ENCODE results near the gene KCTD17. TPM values are rescaled to one million over a fixed set of nuclear protein-coding genes. Genes with fewer than 3 reads are reported as not detected.

The KCTD17 gene
- total RNA-seq, 1 experiment from 2014 or later = 32.7 TPM

DNA sequence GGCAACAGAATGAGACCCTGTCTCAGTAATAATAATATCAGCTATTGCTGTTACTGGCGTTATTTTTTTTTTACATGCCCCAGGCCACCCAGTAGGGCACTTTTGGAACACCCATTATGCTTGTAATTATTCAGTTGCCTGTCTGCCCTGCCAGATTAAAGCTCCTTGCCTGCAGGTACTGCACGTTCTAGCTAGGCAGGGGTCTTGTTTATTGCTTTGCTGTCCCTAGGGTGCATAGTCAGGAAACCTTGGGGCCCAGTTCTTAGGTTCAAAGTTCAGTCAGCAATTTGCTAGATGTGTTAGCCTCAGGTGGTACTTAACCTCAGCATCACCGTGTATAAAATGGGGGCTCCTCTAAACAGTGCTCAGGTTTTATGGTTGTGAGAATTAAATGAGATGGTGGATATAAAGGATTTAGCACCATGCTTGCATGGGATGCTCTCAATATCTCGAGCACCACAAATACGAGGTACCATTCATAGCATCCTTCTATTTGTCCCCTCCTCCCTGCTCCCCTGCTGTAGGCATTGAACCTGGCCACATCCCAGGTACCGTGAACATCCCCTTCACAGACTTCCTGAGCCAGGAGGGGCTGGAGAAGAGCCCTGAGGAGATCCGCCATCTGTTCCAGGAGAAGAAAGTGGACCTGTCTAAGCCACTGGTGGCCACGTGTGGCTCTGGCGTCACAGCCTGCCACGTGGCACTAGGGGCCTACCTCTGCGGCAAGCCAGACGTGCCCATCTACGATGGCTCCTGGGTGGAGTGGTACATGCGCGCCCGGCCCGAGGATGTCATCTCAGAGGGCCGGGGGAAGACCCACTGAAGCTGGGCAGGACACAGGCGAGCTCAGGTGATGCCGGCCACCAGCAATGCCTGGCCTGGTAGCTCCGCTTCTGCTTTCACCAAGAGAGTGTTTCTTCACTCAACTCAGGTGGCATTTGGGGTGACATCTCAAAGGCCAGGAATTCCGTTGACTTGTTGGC is 22.6 kb upstream of the KCTD17 start:
- no peak for DNase-seq (ENCODE audit: low read depth, low spot score)
- intact Hi-C loops (cut with micrococcal nuclease; ENCODE audit: unreplicated experiment) (no loop called here), in situ Hi-C loops (cut with HindIII; ENCODE audit: low pct_unique_long_range_greater_than_20kb, low sequenced_read_pairs) (no loop called here)
- Histone ChIP-seq H3K36me3 (ENCODE audit: control insufficient read depth, insufficient read depth, low read length) (no peaks in the 10 kb centered on the region), H3K9me3 (ENCODE audit: control insufficient read depth, insufficient read depth, low read depth, low read length) (no peaks in the 10 kb centered on the region), H3K4me3 (ENCODE audit: low read depth in 2 of 2, low read length in 2 of 2) (no peak overlapping the region), H3K4me1 (ENCODE audit: control insufficient read depth, insufficient read depth, low read length) (peaks cover 4% of the 10 kb centered on the region; the same call in 1 of the 2 replicates), H3K27ac (ENCODE audit: low read length) (no peak overlapping the region), H3K27me3 (ENCODE audit: control insufficient read depth, insufficient read depth, low read length) (no peaks in the 10 kb centered on the region)
- no peak for ATAC-seq
- ChIA-PET POLR2A (no interaction called here), CTCF (interaction anchor here (0.6 to 0.9 kb wide), 2 partner anchors 22 to 137 kb away, joined by 4 to 9 read pairs; partner anchors contain the start of gene KCTD17)
- no TSS peak for BruUV-seq (replicated peaks)
- TF ChIP-seq, protein P1, sequence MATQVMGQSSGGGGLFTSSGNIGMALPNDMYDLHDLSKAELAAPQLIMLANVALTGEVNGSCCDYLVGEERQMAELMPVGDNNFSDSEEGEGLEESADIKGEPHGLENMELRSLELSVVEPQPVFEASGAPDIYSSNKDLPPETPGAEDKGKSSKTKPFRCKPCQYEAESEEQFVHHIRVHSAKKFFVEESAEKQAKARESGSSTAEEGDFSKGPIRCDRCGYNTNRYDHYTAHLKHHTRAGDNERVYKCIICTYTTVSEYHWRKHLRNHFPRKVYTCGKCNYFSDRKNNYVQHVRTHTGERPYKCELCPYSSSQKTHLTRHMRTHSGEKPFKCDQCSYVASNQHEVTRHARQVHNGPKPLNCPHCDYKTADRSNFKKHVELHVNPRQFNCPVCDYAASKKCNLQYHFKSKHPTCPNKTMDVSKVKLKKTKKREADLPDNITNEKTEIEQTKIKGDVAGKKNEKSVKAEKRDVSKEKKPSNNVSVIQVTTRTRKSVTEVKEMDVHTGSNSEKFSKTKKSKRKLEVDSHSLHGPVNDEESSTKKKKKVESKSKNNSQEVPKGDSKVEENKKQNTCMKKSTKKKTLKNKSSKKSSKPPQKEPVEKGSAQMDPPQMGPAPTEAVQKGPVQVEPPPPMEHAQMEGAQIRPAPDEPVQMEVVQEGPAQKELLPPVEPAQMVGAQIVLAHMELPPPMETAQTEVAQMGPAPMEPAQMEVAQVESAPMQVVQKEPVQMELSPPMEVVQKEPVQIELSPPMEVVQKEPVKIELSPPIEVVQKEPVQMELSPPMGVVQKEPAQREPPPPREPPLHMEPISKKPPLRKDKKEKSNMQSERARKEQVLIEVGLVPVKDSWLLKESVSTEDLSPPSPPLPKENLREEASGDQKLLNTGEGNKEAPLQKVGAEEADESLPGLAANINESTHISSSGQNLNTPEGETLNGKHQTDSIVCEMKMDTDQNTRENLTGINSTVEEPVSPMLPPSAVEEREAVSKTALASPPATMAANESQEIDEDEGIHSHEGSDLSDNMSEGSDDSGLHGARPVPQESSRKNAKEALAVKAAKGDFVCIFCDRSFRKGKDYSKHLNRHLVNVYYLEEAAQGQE (IDR thresholded peaks at IDR 0.05; ENCODE audit: insufficient read depth in 1 of 2, low read depth in 2 of 2, low read length in 1 of 2) = no peak
- TF ChIP-seq, protein P2, sequence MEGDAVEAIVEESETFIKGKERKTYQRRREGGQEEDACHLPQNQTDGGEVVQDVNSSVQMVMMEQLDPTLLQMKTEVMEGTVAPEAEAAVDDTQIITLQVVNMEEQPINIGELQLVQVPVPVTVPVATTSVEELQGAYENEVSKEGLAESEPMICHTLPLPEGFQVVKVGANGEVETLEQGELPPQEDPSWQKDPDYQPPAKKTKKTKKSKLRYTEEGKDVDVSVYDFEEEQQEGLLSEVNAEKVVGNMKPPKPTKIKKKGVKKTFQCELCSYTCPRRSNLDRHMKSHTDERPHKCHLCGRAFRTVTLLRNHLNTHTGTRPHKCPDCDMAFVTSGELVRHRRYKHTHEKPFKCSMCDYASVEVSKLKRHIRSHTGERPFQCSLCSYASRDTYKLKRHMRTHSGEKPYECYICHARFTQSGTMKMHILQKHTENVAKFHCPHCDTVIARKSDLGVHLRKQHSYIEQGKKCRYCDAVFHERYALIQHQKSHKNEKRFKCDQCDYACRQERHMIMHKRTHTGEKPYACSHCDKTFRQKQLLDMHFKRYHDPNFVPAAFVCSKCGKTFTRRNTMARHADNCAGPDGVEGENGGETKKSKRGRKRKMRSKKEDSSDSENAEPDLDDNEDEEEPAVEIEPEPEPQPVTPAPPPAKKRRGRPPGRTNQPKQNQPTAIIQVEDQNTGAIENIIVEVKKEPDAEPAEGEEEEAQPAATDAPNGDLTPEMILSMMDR (IDR thresholded peaks at IDR 0.05) = no peak
- TF ChIP-seq POLR2AphosphoS5 (IDR thresholded peaks at IDR 0.05; ENCODE audit: low read depth, low read length) (no peak), SIN3A (IDR thresholded peaks at IDR 0.05; ENCODE audit: borderline replicate concordance, insufficient read depth, low read depth, low read length) (no peak), TCF7L2 (IDR thresholded peaks at IDR 0.05; ENCODE audit: low read depth, low read length) (no peak)

DNA sequence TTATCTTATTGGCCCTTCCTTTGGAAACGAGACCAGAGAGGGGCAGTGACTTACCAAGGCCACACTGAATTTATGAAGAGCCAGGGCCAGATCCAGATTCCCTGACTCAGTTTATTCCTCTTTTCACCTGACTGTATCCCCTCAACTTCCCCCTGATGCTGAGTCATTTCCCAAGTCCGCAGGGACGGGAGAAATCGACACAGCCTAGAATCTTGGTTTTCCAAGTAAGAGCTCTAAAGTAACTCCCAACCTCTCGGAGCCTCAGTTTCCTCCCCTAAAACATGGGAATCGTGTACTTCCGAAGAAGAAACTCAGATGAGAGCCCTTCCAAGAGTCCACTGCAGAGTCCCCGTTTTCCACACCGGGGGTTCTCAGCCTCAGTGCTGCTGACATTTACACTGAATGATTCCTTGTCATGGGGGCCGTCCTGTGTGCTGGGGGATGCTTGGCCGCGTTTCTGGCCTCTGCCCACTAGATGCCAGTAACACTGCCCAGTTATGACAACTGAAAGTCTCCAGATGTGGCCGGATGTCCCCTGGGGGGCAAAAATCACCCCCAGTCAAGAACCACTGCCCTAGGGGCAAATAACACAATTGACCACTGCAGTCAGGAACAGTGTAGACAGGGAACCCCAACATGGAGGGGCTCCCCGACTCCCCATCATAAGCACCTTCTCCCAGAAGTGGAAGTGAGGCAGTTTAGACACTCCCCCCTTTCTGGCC is 20.8 kb upstream of the KCTD17 start:
- H3K27me3 ChIP-seq (ENCODE audit: control insufficient read depth, insufficient read depth, low read length) = no peaks in the 10 kb centered on the region
- DNase-seq (ENCODE audit: low read depth, low spot score) (no peak), ATAC-seq (peak; percentile 52; the same call in 1 of the 2 replicates)
- no peaks in the 10 kb centered on the region for H3K36me3 ChIP-seq (ENCODE audit: control insufficient read depth, insufficient read depth, low read length)
- H3K9me3 ChIP-seq (ENCODE audit: control insufficient read depth, insufficient read depth, low read depth, low read length) = no peaks in the 10 kb centered on the region
- BruUV-seq (replicated peaks) = no TSS peak
- intact Hi-C loops (cut with micrococcal nuclease; ENCODE audit: unreplicated experiment) (no loop called here), in situ Hi-C loops (cut with HindIII; ENCODE audit: low pct_unique_long_range_greater_than_20kb, low sequenced_read_pairs) (no loop called here)
- POLR2A ChIA-PET = no interaction called here
- CTCF ChIA-PET = interaction anchor here (0.9 kb wide), 1 partner anchor 90 kb away, joined by 3 read pairs; no protein-coding TSS in a partner anchor
- no peak overlapping the region for H3K4me3 ChIP-seq (ENCODE audit: low read depth in 2 of 2, low read length in 2 of 2)
- peaks cover 4% of the 10 kb centered on the region; the same call in 1 of the 2 replicates for H3K4me1 ChIP-seq (ENCODE audit: control insufficient read depth, insufficient read depth, low read length)
- TF ChIP-seq POLR2AphosphoS5 (IDR thresholded peaks at IDR 0.05; ENCODE audit: low read depth, low read length) (no peak), TCF7L2 (IDR thresholded peaks at IDR 0.05; ENCODE audit: low read depth, low read length) (no peak), SIN3A (IDR thresholded peaks at IDR 0.05; ENCODE audit: borderline replicate concordance, insufficient read depth, low read depth, low read length) (no peak)
- TF ChIP-seq, protein P2 (IDR thresholded peaks at IDR 0.05) = no peak; the same call in 1 of the 2 replicates
- TF ChIP-seq, protein P1 (IDR thresholded peaks at IDR 0.05; ENCODE audit: insufficient read depth in 1 of 2, low read depth in 2 of 2, low read length in 1 of 2) = no peak
- H3K27ac ChIP-seq (ENCODE audit: low read length) = no peak overlapping the region

Measured in Panc1 (cell line).